ENCODE measurements around the gene RRP36.

RRP36 gene

GRCh38 chr6:43078691-43079090, 57.3 kb downstream of the RRP36 start:
- H3K4me2 ChIP-seq (ENCODE audit: low read depth, low read length, poor library complexity, severe bottlenecking), result peak overlapping the region; percentile 91
- peaks cover 64% of the 10 kb centered on the region for H3K79me2 ChIP-seq (ENCODE audit: insufficient read depth, low read length)
- H3K9ac ChIP-seq (ENCODE audit: low read depth, low read length, poor library complexity, severe bottlenecking), result no peak overlapping the region

More at GRCh38 chr6:43078691-43079090, 57.3 kb downstream of the RRP36 start:
- H4K20me1 ChIP-seq (ENCODE audit: insufficient read depth, low read length, poor library complexity, severe bottlenecking), result peaks cover 11% of the 10 kb centered on the region
- H3K4me3 ChIP-seq (ENCODE audit: low read length, poor library complexity, severe bottlenecking), result peak overlapping the region; percentile 97
- H2AFZ ChIP-seq (ENCODE audit: low read length), result no peak overlapping the region
- H3K36me3 ChIP-seq (ENCODE audit: insufficient read depth, low read length), result no peaks in the 10 kb centered on the region
- peaks cover 48% of the 10 kb centered on the region for H3K4me1 ChIP-seq (ENCODE audit: insufficient read depth, low read length, poor library complexity, severe bottlenecking)
- TF ChIP-seq EZH2phosphoT487 (IDR thresholded peaks at IDR 0.05; ENCODE audit: borderline replicate concordance), result no peak
- H3K9me2 ChIP-seq (replicated peaks; ENCODE audit: low read depth, low read length), result no peaks in the 10 kb centered on the region
- no peaks in the 10 kb centered on the region for H3K27me3 ChIP-seq (ENCODE audit: insufficient read depth, low read length, poor library complexity, severe bottlenecking)
- H3F3A ChIP-seq (ENCODE audit: low read depth), result no peaks in the 10 kb centered on the region
- no peaks in the 10 kb centered on the region for H3K9me3 ChIP-seq (ENCODE audit: insufficient read depth, low read depth, low read length)

Measured in Loucy (cell line).